GM08714 (cell line): ENCODE results near the gene MATR3.

Source experiments
- H3K4me3 ChIP-seq: fragments of 200-500 bp; sonication (Bioruptor generic); 2 replicates; pipeline ENCODE4 v1.5.1; 2014; ENCODE audit warnings: mild to moderate bottlenecking, low read length, inconsistent platforms
- ZNF274 ChIP-seq: IDR thresholded peaks from 2 replicates; pipeline ENCODE4 v1.6.1; 2012; ENCODE audit warnings: mild to moderate bottlenecking, low read depth, low read length

Gene MATR3

GRCh38 chr5:139293507-139294373 lies at the start of gene MATR3:
Gene MATR3 (plus strand): TSS chr5:139293740. CDS start chr5:139307416, 13,676 bp downstream.
- peak within 1 kb of the TSS; percentile 97 for H3K4me3 ChIP-seq
- TF ChIP-seq ZNF274: no peak

GRCh38 chr5:139245637-139246339 lies 47.8 kb upstream of the MATR3 start:
- no peak overlapping the region for H3K4me3 ChIP-seq

GRCh38 chr5:139246394-139246793 lies 47.1 kb upstream of the MATR3 start:
- TF ChIP-seq ZNF274: no peak
- H3K4me3 ChIP-seq: no peak overlapping the region

More at GRCh38 chr5:139245637-139246339, 47.8 kb upstream of the MATR3 start:
- no peak for TF ChIP-seq ZNF274

GRCh38 chr5:139248826-139249453 lies 44.6 kb upstream of the MATR3 start:
- H3K4me3 ChIP-seq: no peak overlapping the region
- no peak for TF ChIP-seq ZNF274

GRCh38 chr5:139251281-139251687 lies 42.3 kb upstream of the MATR3 start:
- no peak overlapping the region for H3K4me3 ChIP-seq
- no peak for TF ChIP-seq ZNF274

GRCh38 chr5:139251695-139252288 lies 41.7 kb upstream of the MATR3 start:
- no peak overlapping the region for H3K4me3 ChIP-seq
- TF ChIP-seq ZNF274: no peak

- TF ChIP-seq ZNF274: no peak
- H3K4me3 ChIP-seq: no peak overlapping the region
Measured at GRCh38 chr5:139253115-139253514, 40.4 kb upstream of the MATR3 start.

- no peak overlapping the region for H3K4me3 ChIP-seq
- no peak for TF ChIP-seq ZNF274
Measured at GRCh38 chr5:139256820-139257219, 36.7 kb upstream of the MATR3 start.

- TF ChIP-seq ZNF274: no peak
- no peak overlapping the region for H3K4me3 ChIP-seq
Measured at GRCh38 chr5:139262059-139262741, 31.3 kb upstream of the MATR3 start.

GRCh38 chr5:139262742-139263445 lies 30.6 kb upstream of the MATR3 start:
- no peak overlapping the region for H3K4me3 ChIP-seq
- no peak for TF ChIP-seq ZNF274

- TF ChIP-seq ZNF274: no peak
- H3K4me3 ChIP-seq: no peak overlapping the region
Measured at GRCh38 chr5:139263536-139263935, 30.0 kb upstream of the MATR3 start.

- no peak for TF ChIP-seq ZNF274
- H3K4me3 ChIP-seq: no peak overlapping the region
Measured at GRCh38 chr5:139263946-139264345, 29.6 kb upstream of the MATR3 start.

- H3K4me3 ChIP-seq: no peak overlapping the region
- no peak for TF ChIP-seq ZNF274
Measured at GRCh38 chr5:139265001-139265400, 28.5 kb upstream of the MATR3 start.
